Fibroblast of skin of right quadriceps (primary cell): ENCODE data around the gene DNAJC1.

Source experiments
- DNase-seq: peaks from one replicate; pipeline ENCODE4 v3.0.0-alpha.2; 2013

Gene DNAJC1

DNA sequence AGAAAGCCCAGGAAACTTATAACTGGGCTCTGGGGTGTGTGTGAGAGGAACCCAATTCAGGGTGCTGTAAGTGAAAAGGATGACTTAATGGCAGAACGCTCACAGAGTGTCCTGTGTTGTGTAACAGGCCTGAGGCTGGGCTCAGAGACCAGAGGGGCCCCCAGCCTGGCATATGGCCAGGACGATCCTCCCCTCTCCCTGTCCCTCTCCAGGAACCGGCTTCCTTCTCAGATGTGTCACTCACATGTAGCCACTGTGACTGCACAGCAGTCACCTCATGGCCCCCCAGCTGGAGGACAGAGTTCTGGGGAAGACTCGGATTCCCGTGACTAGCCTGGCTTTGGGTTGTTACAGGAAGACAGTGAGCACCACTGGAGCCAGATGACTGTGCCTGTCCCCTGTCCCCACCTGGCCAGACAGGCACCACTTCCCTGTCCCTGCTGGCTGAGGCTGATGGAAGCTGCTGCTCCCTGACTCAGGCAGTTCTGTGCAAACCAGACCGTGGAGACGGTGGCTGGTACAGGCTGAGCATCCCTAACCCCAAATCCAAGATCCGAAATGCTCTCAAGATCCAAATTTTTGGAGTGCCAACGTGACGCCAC is 249.0 kb downstream of the DNAJC1 start:
- DNase-seq: peak; percentile 20

DNA sequence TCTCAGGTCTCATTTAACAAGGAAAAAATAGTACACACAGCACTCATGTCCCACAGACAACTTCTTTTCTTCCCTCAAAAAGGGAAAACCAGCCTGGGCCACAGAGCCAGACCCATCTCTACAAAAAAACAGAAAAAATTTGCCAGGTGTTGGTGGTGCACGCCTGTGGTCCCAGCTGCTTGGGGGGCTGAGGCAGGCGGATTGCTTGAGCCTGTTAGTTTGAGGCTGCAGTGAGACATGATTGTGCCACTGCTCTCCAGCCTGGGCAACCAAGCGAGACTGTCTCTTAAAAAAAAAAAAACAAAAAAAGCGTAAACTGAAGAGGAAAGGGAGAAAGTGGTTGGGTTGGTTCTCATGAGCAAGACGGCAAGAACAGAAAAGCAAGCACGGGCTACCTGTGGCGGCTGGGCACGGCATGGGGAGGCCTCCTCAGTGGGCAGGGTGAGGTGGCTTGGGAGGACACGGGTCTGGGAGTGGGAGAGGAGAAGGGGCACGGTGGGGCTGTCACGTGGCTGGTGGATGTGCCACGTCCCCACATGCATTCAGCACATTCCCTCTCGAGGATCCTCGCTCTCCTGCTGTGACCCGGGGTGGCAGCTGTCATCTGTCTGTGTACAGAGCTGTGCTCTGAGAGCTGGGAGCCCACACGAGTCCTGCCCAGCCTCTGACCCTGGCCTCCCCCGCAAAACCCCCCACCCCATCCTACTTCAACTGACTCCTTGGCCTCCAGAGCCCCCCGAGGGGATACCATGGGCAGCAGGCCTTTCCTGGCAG is 249.8 kb downstream of the DNAJC1 start:
- DNase-seq: no peak

DNA sequence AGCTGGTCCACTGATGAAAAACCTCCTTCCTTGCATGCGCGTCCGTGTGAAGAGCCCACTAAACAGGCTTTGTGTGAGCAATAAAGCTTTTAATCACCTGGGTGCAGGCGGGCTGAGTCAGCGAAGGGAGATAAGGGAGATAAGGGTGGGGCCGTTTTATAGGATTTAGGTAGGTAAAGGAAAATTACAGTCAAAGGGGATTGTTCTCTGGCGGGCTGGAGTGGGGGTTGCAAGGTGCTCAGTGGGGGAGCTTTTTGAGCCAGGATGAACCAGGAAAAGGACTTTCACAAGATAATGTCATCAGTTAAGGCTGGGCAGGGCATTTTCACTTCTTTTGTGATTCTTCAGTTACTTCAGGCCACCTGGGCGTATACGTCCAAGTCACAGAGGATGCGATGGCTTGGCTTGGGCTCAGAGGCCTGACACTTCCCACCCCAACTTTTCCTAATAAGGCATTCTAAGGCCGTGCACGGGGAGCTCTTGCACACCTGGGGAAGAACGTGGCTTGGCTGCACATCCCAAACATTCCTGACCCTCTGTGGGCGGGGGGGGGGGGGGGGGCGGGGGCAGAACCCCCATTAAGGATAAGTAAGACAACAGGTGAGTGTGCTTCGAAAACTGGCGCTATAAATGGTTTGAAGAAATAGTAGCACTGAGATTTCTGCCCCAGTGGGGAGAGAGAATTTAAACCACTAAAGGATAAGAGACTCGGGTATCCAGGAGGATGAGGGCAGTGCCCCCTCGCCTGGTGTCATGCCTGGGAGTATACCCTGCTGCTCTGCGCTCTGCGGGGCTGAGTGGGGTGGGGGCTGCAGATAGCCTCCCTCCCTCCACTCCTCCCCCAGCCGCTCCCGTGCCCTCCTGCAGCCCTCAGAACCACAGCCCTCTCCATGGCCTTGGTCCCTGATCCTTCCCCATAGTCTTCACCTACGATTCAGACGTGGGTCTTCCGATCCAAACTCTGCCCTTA is 251.9 kb downstream of the DNAJC1 start:
- DNase-seq: no peak

DNA sequence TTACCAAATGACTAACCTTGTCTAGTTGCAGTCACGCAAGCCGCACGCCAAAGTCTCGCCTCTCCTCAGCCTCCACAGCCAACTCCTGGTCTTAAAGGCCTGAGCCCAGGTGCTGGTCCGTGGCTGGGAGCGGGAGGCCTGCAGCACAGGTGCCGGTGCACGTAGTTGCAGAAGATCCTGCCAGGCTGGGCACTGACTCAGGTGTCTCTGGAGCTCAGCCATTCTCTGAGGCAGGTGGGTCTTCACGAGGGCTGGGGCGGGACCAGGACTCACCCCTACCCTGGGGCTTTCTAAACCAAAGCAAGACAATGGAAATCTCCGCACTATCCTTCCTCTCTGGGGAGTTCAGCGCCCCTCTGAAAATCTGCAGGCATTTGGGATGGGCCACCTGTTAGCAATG is 253.1 kb downstream of the DNAJC1 start:
- DNase-seq: no peak

DNA sequence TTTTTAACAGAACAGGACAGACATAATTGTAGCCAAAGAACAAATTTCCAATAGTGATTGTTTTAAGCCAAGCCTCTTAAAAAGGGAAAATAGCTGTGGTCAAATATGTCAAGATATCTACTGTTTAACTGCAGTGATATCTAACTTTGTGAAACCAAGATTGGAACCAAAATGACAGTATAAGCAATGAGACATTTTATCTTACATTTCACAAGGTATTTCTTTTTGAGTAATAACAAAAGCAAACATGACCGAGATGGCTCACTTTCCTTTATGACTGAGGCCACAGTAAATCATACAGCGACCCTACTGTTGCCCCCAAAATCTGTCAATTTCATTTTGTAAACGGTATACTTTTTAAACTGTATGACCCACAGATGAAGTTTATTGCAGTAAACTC is 253.7 kb downstream of the DNAJC1 start:
- no peak for DNase-seq

DNA sequence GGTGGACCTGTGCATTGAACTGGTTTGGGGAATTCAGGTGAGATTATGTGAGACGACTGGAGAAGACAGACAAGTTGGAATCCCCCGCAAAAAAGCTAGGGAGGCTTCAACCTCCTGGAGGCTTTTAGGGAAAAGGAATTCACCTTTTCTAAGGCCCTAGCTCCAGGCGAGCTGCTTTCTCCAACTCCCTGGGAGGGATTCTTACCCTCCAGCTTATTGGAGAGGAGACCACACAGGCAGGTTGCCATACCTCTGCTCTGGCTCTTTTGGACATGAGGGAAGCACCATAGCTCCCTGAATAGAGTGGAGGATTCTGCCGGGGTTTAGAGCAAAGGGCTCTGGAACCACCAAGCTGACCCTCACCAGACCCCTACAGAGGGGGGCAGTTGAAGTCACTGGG is 255.7 kb downstream of the DNAJC1 start:
- no peak for DNase-seq

DNA sequence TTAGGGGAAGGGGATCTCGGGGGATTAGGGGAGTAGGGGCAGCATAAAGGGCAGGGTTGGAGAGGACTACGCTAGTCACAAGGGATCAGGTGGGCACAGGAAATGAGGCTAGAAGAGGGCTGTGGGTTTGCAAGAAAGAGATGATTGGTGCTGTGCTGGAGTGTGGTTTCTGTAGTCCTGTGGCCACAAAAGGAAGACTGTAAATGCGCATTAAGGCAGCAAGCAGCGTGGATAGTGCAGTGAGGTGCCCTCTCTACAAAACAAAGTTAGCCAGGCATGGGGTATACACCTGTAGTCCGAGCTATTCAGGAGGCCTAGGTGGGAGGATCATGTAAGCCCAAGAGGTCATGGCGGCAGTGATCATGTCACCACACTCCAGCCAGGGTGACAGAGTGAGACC is 257.4 kb downstream of the DNAJC1 start:
- no peak for DNase-seq

DNA sequence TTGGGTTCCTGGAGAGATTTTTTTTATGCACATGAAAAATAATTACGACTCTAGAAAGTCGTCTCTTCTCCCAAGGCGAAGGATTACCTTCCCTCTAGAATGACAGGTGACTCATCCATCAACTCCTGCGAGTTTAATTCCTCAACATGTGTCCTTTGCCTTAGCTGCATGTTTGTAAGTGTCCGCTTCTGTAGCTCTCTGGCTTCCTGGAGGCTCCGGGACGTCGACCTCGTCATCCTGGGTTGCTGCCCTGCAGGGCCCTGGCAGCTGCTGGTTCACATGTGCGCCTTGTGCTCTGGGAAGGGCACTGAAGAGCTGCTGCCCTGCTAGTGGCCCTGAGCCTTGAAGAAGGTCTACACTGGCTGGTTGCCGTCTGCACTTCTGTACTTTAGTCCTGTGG is 259.3 kb downstream of the DNAJC1 start:
- DNase-seq: no peak

DNA sequence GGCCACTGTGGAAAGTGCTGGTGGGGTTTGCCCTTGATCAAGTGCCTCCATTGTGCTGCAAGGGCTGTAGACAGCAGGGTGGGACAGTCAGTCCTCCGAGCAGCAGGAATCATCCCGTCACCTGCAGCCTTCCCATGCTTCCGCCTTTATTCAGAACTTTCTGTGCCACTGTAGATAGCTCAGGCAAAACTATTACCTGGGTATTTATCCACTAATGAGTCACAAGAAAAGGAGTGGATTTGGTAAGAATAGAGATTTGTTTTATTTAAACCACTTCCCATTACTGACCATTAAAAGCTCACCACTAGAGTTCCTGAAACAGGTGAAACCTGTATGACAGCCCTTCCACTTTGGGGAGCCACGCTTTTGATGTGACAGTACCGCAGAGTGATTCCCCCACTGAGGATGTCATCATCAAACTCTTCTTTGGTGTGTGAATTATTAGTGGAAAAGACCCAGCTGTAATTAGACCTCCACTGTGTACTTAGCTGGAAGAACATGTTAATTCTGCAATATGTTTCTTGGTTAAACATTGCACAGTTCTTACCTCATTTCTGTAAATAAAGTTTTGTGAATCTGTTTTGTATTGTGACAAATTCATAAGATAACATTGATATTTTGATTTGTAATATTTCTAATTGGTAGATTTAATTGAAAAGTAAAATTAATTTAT is 260.7 kb downstream of the DNAJC1 start:
- no peak for DNase-seq

DNA sequence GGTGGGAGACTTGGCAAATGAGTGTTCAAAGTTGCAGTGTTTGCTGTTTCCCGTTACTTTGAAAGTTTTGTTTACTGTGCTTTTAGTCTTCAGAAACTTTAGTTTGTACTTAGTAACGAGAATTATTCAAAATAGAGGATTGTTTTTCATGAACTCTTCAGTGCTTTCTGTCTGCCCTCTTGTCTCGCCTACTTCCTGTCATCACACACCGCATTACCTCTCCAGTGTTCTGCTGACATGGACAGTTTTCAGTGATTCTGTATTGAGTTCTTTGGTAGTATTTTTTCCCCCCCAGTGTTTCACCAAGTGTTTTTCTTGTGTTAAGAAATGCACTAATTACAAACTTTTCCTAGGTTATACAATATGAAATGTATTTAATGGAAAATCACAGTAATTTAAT is 262.5 kb downstream of the DNAJC1 start:
- DNase-seq: no peak

DNA sequence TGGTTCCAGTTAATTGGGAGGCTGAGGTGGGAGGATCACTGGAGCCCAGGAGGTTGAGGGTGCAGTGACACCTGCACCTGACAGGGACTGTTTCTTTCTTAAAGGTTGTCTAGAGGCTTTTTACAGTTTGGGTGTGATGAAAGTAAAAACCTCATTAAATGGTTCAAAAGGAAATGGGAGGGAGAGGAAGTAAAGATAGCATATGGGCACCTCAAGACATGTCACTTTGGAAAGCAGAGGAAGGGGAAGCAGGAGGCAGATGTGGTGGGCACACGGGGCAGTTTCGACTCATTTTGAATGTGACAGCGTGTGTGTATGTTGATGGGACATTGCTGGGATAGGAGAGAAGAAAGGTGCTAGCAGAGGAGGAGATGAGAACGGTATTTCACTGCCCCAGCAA is 266.4 kb downstream of the DNAJC1 start:
- no peak for DNase-seq

DNA sequence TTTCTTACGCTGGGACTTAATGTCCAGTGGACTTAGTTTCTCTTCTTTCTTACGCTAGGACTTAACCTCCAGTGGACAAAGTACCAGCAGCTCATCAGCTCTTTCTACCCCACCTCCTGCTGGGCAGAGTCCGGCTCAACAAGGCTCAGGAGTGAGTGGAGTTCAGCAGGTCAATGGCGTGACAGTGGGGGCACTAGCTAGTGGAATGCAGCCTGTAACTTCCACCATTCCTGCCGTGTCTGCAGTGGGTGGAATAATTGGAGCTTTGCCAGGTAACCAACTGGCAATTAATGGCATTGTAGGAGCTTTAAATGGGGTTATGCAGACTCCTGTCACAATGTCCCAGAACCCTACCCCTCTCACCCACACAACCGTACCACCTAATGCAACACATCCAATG is 269.8 kb downstream of the DNAJC1 start:
- DNase-seq: no peak

DNA sequence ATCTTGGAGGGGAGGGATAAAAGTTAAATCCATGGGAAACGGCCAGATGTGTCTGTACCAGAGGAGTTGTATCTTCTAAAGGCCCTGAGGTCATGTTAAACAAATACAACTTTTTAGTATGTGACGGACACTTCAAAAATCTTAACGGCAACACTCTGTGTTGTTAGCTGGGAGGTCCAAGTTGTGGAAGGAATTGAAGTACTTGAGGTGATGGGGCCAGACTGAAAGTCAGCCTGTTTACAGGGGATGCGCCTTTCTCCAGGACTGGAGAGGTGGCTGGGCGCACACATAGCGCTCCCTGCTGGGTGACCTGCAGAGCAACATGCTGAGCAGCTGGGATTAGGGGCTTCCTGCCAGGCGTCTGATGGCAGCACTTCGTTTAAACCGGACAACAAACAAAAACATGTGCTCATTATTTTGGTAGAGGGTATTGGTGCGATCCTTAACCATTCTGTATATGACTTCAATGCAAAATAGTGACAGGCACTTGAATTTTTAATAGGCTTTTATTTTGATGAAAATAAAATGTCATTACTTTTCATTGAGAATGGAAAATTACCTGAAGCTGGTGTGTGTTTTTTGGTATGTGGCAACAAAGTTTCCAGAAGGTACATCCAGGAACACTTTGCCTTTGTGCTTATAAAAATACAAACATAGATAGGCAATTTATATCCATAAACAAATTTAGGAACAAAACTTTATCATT is 271.3 kb downstream of the DNAJC1 start:
- peak; percentile 69 for DNase-seq

DNA sequence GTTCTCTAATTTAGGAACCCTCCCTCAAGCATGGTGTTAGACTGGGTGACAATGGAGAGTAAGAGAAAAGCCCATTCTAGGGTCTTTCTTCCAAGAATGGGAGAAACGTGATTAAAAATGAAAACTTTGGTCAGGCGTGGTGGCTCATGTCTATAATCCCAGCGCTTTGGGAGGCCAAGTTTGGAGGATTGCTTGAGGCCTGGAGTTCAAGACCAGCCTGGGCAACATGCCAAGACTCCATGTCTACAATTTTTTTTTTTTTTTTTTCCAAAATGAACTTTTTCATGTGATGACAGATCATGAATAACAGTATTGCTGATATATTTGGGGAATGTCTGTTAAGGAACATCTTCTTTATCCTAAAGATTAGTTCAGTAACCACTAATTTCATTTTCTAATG is 274.9 kb downstream of the DNAJC1 start:
- DNase-seq: no peak

DNA sequence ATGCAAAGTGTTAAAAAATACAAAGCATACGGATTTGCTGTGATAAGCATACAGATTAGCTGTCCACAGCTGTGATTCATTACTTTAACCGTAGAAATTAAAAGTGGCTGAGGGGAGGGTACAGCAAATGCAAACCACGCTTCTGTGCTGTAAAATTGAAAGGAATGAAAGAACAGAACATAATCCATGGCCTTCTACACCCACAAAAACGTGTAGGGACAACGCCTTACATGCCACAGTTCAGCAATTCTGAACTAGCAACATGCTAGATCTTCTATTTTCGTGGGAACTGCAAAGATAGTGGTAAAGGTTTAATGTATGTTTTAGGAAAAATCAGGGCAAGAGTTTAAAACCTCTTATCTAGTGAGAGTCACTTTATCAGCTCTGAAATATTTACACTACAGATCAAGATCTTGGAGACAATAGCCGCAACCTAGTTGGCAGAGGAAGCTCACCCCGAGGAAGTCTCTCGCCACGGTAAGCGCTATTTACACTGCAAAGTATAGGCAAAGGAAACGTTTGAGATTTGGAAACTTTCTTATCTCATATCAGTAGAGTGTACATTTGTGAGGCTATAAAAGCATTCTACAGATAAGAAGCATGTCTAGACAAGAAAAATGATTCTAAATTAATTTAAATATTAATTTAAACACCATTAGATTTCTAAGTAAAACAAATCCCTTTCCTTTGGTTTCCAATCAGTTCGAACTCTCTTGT is 275.9 kb downstream of the DNAJC1 start:
- peak; percentile 51 for DNase-seq

DNA sequence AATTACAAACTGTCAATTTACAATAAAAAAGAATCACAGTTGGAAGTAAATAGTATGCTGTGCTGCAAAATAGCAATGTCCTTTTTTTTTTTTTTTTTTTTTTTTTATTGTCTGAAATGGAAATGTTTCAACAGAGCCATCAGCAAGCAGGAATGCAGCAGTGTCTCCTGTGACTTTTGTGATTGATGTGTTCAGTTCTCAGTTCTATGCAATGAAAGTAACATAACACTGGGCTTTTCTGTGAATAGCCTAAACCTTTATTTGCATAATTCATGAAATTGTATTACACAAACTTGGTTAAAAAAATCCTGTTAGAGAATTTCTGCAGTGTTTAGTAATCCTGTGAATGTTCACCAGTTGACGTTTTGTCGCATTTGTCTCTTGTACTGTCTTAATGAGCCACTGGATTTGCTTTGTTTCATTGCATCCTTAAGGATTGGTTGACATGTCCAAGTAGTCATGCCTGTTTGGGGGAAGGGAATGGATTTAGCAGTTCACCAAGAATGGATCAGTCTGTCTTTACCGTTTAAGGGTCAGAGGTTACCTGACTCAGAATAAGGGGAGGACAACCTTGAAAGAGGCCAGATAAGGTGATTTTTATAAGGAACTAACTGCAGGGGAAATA is 276.8 kb downstream of the DNAJC1 start:
- peak; percentile 49 for DNase-seq

DNA sequence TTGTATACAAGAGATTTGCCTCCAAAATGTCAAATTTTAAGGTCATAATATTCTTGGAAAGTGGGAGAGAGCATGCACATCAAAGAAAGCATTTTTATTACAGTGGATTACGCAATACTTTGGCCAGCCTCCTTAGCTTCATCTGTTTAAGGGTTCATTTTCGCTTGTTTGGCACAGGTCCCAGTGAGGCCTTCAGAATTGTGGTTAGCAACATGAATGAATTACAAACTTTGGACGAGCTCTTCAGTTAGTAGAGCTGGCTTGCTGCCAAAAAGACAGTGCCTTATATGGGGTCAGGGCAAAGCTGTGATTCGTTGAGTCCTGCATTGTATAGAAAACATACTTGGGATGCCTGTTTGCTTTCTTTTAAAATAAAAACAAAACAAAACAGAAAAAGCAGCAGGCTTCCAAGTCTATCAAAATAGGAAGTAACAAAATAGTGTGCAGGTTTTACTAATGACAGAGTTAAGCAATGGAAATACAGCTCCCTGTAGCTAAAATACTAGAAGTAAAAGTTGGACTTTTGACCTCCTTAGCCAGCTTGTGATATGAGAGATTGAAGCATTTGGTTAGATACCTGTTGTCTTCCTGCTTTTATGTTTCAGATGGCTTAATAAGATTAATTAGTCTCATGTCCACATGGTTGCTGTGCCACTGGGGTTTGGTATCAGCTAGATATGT is 278.7 kb downstream of the DNAJC1 start:
- DNase-seq: peak; percentile 100

DNA sequence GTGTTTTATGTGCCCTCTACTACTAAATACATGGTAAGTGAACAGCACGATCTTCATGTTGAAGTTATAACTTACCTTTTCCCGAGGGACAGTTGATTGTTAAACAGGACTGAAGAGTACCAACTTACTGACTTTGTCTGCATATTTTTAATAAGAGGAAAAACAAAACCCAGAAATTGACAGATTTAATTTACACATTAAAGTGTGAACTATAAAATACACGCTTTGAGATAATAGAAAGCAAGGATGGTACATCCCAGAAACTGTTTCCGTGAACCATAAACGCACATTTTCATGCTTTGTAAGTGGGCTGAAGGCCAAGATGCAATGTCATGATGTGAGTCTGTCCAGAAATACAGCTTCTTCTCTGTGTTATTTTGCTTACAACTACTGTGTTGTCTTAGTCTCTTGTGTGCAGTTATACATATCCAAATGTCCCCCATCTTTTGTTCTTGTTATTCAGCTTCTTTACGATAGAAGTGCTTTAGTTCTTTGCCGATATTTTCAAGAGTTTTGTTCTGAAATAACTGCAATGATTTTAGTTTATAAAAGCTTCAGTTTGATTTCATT is 279.4 kb downstream of the DNAJC1 start:
- peak; percentile 37 for DNase-seq

DNA sequence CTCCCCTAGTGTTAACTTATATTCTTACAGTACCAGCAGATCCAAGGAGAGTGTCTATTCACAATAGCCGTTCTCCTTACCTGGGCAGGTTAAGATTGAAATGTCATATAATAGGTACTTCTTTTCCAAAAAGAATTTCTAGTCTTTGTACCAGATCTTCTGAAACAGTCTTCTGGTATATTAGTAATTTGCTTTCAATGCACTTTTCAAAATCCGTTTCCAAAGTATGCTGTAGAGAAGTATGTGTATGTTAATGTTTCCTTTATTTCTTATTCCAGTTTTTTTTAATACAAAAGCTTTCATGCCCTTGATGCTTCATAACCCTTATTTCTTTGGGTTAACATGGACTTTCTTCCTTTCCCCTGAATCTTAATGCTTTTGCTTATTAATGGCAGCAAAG is 281.3 kb downstream of the DNAJC1 start:
- DNase-seq: no peak

DNA sequence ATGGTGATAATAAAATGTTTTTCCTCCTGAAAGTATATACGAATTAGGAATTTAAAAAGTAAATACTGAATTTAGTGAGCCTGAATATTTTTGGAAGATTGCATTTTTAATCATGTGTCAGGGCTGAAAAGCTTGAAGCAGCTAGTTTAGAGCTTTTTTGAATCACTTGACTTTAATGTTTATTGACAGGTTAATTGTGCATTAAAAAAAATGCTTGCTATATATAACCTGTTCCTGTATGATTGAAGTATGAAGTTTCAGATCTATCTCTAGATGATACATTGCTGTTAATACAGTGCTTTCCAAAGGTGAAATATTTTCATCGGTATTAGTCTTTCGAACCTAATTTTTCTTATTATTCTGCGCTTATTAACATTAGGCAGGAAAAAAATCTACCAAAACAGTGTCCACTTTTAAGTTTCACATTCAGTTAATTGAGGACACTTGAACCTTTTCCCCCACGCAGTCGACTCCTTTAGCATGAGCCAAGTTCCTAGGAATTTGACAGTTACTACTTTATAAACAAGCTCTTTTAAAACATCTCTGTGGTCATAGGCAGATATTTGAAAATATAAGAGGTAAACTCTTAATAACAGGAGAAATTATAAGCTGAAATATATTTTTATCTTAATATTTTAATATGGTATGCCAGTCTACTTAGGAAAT is 282.4 kb downstream of the DNAJC1 start:
- DNase-seq: peak; percentile 10
